GM08714 (cell line): Measurements from ENCODE around the gene DPY30.
A peak's percentile ranks its signal among the peaks of the same experiment; 100 is the strongest.
"Not testable (repeated sequence)": the region's sequence is repeated elsewhere in the genome, so short reads cannot be mapped to it uniquely, and the experiment has no call there.

ENCODE experiments used
- H3K4me3 ChIP-seq: fragments of 200-500 bp; sonication (Bioruptor generic); 2 replicates; pipeline ENCODE4 v1.5.1; 2014; ENCODE audit warnings: mild to moderate bottlenecking, low read length, inconsistent platforms
- ZNF274 ChIP-seq: IDR thresholded peaks from 2 replicates; pipeline ENCODE4 v1.6.1; 2012; ENCODE audit warnings: mild to moderate bottlenecking, low read depth, low read length

The DPY30 gene

GRCh38 chr2:32012872-32013271 lies 26.7 kb downstream of the DPY30 start:
- TF ChIP-seq ZNF274: no peak
- no peak overlapping the region for H3K4me3 ChIP-seq

- no peak for TF ChIP-seq ZNF274
- H3K4me3 ChIP-seq: peak overlapping the region; percentile 90
Observed at GRCh38 chr2:32011485-32011960, 28.1 kb downstream of the DPY30 start.

GRCh38 chr2:32010670-32011484 lies 28.7 kb downstream of the DPY30 start, which contains the start of gene MEMO1:
MEMO1 (minus strand) TSS chr2:32011008; CDS start chr2:32010247, 761 bp downstream.
- H3K4me3 ChIP-seq: peak within 1 kb of the TSS; percentile 90
- TF ChIP-seq ZNF274: no peak

- not testable (repeated sequence) for H3K4me3 ChIP-seq
Observed at GRCh38 chr2:32010280-32010669, 29.3 kb downstream of the DPY30 start.

- TF ChIP-seq ZNF274: no peak
- H3K4me3 ChIP-seq: peak overlapping the region; percentile 85
Observed at GRCh38 chr2:32009516-32010256, 29.9 kb downstream of the DPY30 start.

GRCh38 chr2:32008805-32009515 lies 30.6 kb downstream of the DPY30 start:
- H3K4me3 ChIP-seq: peak overlapping the region; percentile 85
- no peak for TF ChIP-seq ZNF274

GRCh38 chr2:32007121-32007391 lies 32.5 kb downstream of the DPY30 start:
- H3K4me3 ChIP-seq: no peak overlapping the region
- TF ChIP-seq ZNF274: no peak

- TF ChIP-seq ZNF274: no peak
- H3K4me3 ChIP-seq: no peak overlapping the region
Observed at GRCh38 chr2:32005371-32005976, 34.1 kb downstream of the DPY30 start.

- no peak for TF ChIP-seq ZNF274
- no peak overlapping the region for H3K4me3 ChIP-seq
Observed at GRCh38 chr2:32003791-32004190, 35.8 kb downstream of the DPY30 start.

GRCh38 chr2:32002406-32002805 lies 37.2 kb downstream of the DPY30 start:
- no peak for TF ChIP-seq ZNF274
- H3K4me3 ChIP-seq: no peak overlapping the region

GRCh38 chr2:31999438-31999837 lies 40.2 kb downstream of the DPY30 start:
- TF ChIP-seq ZNF274: no peak
- no peak overlapping the region for H3K4me3 ChIP-seq

GRCh38 chr2:31998731-31999383 lies 40.7 kb downstream of the DPY30 start:
- H3K4me3 ChIP-seq: no peak overlapping the region
- TF ChIP-seq ZNF274: no peak

GRCh38 chr2:31997653-31998052 lies 42.0 kb downstream of the DPY30 start:
- no peak overlapping the region for H3K4me3 ChIP-seq
- TF ChIP-seq ZNF274: no peak
